CD4-positive, alpha-beta T cell treated with Interferon alpha-2 for 1 hour (primary cell): ENCODE data around the gene DOCK3.
"Not testable (repeated sequence)": the region's sequence is repeated elsewhere in the genome, so short reads cannot be mapped to it uniquely, and the experiment has no call there.

Experiments
- DNase-seq, 2 donors: peaks; one replicate each; pipeline ENCODE4 v3.0.0-alpha.2; 2020 to 2022

DOCK3 gene

DNA sequence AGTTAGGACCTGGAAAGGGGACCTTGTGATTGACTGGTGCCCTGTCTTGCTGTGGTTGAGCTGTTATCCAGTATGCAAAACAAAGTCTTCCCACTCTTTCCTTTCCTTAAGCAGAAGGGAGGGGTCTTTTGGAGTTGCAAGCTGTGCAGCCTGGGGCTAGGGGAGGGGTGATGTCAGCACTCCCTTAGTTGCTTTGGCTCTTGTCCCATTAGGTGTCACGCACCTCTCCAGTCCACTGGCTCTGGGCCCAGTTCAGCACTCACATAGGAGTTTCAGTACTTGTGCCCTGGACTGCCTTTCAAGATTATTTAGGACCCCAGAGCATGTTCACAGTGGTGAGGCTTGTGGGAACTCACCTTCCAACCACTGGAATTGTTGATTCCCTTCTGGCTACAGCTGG lies 238.5 kb downstream of the DOCK3 start:
- no peak for DNase-seq

DNA sequence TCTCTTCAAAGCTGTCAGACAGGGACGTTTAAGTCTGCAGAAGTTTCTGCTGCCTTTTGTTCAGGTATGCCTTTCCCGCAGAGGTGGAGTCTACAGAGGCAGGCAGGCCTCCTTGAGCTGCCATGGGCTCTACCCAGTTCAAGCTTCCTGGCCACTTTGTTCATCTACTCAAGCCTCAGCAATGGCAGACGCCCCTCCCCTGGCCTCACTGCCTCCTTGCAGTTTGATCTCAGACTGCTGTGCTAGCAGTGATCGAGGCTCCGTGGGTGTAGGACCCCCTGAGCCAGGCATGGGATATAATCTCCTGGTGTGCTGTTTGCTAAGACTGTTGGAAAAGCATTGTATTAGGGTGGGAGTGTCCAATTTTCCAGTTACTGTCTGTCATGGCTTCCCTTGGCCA lies 247.3 kb downstream of the DOCK3 start:
- DNase-seq: not testable (repeated sequence)

DNA sequence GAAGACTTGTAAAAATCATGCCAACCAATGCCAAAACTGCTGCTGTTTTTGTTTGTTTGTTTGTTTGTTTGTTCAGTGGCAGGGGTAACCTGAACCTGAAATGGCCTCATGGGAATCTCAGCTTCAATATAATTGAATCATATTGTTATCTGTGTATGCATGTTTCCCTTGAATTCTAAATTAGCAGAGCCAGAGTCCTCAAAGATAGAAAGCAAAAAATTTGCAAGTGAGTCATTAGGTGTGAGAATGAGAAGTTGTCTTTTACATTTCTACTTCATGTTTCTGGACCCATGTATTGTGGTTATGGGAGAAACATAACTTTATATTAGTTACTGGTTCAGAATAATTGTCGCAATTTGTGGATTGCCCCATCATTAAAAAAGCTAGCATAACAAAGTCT lies 249.2 kb downstream of the DOCK3 start:
- DNase-seq: no peak

DNA sequence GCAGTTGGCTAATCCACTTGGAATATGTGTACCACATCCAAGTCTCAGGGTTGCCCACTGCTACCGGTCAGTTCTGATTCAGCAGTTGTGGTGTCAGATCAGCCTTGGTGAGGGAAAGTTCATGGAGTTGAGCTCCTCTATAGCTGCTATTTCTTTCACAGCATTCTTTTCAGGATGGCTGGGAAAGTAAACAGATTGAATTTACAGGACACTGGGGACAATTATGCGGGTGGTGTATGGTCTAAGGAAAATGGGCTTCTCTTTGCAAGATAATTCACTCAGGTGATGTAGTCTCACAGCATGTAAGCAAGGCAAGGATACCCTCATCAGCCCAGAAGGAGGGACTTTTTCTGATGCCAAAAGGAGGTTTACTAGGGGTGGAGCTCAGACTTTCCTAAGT lies 249.9 kb downstream of the DOCK3 start:
- DNase-seq: no peak

DNA sequence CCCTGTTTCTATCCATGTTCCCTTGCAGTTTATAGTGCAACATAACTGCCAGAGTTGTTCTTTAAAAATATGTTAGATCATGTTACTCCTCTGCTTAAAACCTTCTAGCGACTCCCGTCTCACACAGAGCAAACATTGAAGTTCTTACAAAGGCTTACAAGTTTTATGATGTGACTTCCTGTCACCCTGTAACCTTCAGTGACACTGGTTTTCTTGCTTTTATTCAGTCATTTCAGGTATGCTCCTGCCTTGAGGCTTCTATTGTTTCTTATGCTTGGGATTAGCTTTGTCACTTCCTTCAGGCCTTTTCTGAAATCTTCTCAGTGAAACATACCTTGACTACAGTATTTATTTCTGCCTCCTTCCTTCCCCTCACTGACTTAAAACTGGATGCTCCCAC lies 252.1 kb downstream of the DOCK3 start:
- no peak for DNase-seq

DNA sequence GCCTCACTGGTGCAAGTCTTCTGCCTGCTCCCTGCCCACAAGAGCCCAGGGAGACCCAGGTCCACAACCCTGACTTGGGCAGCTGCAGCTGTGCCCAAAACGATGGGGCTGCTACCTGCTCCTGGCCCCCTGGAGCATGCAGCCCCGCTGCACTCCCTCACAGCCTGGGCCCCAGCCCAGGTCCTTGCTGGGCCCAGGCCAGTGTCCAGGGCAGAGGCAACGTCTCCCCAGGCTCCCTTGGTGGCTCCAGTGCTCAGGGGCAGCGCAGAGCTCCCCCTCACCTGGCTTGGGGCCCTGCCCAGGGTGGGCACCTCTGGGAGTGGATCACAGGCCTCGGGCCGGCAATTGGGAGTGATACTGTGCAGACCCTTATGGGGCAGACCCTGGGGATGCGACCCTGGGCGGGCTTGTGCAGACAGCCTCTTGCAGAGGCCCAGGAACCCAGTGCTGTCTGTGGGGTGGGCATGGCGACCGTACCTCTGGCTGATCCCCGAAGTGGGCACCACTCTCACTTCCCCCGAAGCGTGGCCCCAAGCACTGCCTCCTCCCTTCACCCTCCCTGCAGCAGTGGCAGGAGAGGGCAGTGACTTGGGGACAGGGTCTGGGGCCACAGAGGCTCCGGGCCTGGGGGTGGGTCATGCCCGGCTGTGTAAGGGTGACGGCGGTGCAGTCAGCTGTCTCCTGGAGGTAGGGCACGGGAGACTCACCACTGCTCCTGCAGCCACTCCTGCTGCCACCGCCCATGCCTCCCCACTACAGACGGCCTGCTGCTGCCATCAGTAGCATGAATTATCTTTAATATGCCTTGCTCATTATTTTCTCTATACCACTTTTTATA lies 255.9 kb downstream of the DOCK3 start:
- no peak for DNase-seq

DNA sequence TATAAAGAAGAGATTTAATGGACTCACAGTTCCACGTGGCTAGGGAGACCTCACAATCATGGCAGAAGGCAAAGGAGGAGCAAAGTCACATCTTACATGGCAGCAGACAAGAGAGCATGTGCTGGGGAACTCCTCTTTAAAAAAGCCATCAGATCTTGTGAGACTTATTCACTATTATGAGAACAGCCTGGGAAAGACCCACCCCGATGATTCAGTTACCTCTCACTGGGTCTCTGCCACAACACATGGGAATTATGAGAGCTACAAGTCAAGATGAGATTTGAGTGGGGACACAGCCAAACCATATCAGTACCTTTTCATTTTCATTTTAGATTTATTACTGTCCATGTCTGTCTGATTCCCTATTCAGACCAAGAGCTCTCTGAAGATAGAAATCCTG lies 258.2 kb downstream of the DOCK3 start:
- not testable (repeated sequence) for DNase-seq

DNA sequence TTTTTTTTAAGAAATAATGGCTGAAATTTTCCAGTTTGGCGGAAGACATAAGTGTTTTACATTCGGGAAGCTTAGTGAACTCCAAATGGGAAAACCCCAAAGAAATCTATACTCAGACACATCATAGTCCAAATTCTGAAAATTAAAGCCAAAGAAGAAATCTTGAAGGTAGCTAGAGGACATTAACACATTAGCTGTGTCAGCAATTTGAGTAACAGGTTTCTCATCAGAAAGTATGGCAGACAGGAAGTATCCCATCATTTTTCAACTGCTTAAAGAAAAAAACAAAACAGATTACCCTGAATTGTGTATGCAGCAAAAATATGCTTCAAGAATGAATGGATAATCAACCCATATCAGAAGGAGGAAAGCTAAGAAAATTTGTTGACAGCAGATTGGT lies 261.7 kb downstream of the DOCK3 start:
- DNase-seq: no peak

DNA sequence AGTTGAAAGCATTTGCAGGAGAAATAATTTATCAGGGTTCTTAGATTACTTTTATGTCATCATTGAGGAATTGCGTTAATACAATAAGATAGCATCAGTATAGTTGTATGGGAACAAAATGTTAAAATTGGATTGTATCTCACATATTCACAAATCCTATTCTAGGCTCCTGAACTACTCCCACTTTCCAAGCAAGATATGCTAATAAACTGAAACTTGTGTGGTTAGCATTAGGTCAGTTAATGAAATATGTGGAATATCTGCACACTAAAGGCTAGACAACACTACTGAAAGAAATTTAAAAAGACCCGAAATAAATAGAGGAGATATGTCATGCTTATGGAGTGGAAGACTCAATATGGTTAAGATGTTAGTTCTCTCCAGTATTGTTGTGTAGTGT lies 272.7 kb downstream of the DOCK3 start:
- DNase-seq: no peak

DNA sequence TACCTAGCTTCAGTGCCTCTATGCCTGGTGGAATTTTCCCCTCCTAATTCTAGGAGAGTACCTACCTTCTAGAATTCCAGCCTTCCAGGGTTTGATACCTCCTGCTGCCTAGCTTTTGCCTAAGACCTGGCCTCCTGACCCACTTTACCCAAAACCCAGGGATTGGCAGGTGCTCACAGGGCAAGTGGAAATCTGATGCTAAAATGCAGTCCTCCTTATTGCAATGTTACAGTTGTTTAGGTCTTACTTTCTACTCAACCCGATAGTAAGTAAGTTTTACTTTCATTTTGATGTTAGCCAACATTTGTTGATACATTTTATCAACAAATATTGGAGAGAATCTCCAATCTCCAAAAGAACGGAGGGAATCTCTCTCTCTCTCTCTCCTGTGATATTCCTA lies 275.9 kb downstream of the DOCK3 start:
- DNase-seq: no peak

DNA sequence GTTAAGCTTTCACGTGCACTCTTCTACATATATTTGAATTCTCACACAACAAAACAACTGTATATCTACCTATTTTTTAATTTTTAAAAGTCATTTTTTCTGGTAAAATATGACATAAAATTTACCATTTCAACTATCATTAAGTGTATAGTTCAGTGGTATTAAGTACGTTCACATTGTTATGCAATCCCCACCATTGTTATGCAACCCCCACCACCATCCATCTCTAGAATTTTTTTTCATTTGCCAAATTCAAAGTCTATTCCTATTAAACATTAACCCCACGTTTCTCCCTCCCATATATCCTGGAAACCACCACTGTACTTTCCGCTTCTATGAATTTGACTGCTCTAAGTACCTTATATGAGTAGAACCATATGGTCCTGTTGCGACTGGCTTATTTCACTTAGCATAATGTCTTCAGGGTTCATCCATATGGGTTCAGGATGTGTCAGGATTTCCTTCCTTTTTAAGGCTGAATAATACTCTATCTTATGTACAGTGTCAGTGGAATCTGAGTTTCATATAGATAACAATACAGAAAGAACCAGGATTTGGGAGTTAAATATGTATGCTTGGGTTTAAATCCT lies 279.2 kb downstream of the DOCK3 start:
- no peak for DNase-seq

DNA sequence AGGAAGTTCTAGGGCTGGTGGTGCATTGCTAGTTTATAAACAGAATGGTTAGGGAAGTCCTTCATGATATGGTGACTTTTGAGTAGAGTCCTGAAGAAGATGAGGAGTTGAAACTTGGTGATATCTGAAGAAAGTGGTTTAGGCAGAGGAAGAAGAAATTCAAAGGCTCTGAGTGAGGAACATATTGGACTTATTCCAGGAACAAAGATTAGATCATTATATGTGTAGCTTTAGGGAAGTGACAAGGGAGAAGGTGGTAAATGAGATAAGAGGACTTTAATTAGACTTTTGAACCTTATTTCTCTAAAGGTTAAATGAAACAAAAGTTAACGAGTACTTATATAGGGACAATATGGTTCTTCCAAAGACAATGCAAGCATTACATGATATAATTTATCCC lies 286.7 kb downstream of the DOCK3 start:
- no peak for DNase-seq

DNA sequence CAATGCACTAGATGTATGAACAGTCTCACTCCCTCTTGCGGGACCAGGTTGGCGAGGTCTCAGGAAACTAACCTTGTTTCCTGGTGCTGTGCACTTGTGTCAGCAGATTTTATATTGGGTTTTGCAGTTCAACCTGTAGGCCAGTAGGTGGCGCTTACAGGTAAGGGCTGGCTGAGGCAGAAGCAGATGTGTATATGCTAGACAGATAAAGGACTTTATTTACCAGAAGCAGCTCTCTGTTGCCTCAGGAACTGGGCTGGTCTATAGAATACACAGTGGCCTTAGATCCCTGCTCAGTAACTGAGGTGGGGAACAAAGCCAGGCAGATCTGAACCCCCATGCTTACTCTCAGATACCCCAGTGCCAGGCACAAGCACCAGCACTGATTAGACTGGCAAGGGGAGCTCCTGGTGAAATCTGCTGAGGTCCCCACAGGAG lies 296.8 kb downstream of the DOCK3 start:
- peak; percentile 69 to 84 for DNase-seq

DNA sequence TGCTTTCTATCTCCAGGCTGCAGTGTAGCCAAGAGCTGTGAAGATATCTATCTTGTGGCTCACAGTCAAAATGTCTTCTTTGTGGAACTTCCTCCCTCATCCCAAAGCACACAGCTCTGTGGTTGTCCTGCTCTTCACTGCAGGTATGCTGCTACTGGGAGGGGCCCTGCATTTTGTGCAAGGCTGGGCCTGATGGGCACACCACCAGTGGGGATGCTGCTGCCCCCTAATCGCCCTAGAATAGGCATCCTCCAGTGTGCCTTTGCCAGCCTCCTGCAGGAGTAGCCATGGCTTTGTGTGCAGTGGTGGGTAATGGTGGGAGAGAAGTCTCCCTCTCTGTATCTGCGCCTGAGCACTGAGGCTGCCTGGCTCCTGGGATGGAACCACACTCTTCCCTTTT lies 297.3 kb downstream of the DOCK3 start:
- DNase-seq: no peak

DNA sequence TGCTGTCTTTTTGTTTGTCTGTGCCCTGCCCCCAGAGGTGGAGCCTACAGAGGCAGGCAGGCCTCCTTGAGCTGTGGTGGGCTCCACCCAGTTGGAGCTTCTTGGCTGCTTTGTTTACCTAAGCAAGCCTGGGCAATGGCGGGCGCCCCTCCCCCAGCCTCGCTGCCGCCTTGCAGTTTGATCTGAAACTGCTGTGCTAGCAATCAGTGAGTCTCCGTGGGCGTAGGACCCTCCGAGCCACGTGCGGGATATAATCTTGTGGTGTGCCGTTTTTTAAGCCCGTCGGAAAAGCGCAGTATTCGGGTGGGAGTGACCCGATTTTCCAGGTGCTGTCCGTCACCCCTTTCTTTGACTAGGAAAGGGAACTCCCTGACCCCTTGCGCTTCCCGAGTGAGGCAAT lies 303.9 kb downstream of the DOCK3 start:
- not testable (repeated sequence) for DNase-seq

DNA sequence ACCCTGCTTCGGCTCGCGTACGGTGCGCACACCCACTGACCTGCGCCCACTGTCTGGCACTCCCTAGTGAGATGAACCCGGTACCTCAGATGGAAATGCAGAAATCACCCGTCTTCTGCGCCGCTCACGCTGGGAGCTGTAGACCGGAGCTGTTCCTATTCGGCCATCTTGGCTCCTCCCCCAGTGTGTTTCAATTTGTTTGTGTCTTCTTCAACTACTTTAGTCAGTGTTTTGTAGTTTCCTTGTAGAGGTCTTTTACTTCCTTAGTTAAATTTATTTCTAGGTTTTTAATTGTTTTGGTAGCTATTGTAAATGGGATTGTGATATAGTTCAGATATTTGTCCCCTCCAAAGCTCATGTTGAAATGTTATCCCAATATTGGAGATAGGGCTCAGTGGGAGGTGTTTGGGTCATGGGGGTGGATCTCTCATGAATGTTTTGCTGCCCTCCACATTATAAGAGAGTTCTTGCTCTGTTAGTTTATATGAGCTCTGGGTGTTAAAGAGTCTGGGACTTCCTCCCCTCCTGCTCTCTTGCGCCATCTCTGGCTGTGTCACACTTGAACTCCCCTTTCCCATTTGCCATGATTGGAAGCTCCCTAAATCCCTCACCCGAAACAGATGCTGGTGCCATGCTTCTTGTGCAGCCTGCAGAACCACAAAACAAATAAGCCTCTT lies 304.4 kb downstream of the DOCK3 start:
- DNase-seq: no peak

DNA sequence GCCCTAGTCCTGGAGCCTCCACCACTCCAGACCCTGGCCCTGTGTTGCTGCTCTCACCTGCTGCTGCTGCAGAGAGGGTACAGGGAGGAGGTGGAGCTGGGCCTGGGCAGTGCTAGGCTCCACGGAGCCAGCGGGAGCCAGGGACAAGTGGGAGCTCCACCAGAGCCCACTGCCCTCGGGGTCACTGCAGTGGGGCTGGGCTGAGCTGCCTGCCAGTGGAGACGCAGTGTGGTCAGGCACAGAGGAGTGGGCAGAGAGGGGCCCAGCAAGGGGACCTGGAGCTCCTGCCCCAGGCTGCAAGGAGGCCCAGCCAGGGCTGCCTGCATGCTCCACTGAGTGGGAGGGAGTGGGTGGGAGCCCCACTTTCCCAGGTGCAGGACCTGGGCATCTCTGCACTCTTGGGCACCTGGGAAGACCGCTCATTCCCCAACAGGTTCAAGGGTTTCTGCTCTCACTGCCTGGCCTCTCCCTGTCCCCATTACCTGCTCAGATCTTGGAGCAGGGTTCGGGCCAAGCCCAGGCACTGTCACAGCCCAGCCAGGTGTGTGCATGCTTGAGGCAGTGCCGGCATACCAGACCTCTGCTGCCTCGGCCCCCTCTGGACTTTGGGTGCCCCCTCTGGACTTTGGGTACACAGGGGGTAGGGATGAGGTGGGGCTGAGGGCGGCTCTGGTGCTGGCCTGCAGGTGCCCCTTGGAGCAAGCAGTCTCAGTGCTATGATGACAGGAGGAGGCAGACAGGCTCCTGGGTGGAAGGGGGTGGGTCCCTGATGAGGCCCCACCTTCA lies 308.0 kb downstream of the DOCK3 start:
- DNase-seq: no peak

DNA sequence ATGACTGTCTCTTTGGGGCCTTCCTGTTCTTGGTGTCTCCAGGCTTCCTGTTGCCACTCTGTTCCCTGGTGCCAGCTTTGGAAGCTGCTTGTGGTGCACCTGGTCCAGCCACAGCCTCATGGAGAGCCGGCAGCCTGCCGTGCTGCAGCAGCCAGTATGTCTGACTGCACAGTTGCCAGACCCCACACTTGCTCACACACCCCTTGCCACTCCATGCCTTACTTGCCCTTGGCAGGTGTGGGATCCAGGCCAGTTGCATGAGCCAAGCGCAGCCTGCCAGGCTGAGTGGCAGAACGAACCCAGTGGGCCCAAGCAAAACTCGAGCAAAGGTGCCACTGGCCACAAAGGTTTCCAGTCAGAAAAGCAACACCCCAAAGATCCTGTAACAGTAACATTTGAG lies 309.2 kb downstream of the DOCK3 start:
- no peak for DNase-seq

DNA sequence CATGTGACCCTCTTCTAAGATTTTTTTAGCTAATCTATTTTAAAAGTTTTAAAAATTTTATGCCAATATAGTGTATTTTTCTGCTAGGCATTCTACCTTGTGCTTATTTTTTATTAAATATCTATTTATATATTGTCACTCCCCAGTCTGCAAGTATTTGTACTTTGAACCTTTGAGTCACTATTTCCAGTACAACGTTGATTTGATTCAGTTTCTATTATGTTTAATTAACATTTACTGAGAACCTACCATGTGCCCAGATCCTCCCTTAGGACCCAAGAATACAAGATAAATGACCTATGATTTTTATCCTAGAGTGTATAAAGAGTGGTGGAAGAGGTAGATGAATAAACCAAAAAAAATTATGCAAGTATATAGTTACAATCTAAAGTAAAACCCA lies 311.2 kb downstream of the DOCK3 start:
- no peak for DNase-seq

DNA sequence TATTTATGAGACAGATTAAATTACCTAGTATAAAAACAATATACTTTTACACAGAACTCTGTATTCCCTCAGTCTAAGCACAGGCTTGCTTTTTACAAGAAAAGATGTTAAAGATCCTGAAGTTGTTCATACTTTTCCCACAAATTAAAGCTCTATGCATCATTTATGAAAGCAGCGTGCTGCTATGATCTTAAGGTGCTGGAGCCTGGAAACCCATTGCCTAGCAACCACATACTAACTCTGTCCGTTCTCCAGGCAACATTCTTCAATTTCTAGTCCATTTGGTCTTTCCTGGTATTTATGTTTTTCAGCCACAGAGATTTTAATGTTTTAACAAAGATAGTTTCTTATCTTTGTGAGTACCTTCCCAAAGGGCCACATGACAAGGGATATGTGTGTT lies 312.0 kb downstream of the DOCK3 start:
- no peak for DNase-seq

DNA sequence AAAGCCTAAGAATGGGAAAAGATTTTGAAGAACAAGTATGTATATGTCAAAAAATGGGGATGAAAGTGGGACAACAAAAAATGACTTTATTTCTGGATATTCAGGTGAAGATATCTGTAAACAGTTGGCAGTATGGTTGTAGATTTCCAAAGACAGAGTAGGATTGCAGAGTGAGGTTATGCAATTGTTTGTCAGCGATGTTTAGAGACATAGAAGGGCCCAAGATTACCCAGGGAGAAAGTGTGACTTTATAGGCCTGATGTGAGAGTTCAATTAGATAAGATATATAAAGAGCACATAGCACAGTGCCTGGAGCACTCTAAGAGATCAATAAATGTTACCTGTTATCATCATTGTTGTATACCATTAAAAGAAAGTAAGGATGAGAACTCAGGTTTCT lies 319.8 kb downstream of the DOCK3 start:
- no peak for DNase-seq

DNA sequence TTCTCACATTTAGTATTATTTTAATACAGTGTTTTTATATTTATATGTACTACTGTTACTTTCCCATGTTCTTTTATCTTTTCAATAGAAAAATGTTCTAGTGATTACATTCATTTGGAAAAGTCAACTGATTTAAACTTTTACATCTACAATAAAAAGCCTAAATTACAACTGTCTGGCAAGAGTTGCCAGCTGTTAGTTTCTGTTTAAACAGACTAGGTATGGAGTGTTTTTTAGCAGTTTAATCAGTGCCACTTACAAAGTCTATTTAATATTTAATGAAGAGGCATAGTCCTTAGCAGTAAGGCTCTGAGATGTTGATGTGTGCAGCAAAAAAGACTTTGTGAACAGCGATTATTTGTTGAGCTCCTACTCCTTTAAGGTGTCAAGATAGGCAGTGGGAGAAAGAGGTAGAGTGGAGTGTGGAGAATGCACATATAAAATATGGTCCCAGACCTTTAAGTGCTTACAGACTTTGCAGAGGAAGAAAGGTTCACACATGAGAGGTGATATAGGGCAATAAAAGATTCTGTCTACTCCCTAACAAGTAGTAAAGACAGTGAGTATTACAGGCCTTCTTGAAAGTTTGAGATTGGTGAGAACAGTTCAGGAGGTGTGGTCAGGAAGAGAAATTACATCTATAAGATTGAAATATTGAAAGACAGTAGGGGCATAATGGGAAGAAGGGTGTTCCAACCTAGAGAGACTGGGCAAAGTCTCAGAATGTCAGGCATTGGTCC lies 320.5 kb downstream of the DOCK3 start:
- no peak for DNase-seq

DNA sequence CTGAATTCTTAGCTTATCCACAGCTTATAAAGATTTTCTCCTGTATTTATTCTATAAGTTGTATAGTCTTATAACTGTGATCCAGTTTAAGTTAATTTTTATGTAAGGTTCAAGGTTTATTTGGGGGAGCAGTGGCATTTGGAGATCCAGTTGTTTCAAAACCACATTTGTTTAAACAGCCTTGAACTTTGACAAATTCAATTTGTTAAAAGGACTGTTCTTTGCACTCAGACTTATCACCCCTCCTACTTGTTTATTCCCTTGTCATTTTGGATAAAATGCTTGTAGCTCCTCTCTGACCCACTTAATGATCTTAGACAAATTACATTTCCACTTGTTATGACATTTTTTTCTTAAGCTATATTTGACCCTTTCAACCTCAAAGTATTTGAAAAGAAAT lies 327.8 kb downstream of the DOCK3 start:
- no peak for DNase-seq
